ENCODE data around the gene VGLL4.

VGLL4 gene

DNA sequence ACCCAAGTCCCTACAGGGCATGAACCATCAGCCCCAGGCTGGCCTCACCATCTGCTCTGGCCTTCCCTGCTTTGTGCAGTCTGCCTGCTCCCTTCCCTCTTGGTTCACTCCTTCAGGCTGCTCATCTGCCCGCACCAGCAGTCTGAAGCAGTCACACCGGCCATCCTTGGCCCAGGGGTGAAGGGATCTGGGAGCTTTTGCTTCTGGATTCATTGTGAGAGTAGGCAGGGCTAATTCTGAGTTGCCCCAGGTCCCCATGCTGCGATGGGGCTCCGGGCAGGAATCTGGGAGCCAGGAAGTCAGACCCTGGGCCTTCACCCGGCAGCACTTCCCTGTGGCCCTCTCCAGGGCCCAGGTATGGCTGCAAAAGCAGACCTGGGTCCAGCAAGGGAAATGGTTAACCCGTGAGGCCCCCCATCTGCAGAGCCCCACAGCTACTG, 99.7 kb downstream of the VGLL4 start:
- H3K27ac ChIP-seq (replicated peaks): no peak overlapping the region
- H3K4me3 ChIP-seq (replicated peaks; ENCODE audit: insufficient read depth, low read length): no peak overlapping the region
- H3K27me3 ChIP-seq (ENCODE audit: insufficient read depth, poor library complexity, severe bottlenecking): no peaks in the 10 kb centered on the region
- no peak for DNase-seq (ENCODE audit: low read depth in 1 of 2, low spot score in 1 of 2)
- TF ChIP-seq POLR2AphosphoS5 (IDR thresholded peaks at IDR 0.05; ENCODE audit: low read depth): no peak
- TF ChIP-seq GABPA (IDR thresholded peaks at IDR 0.05; ENCODE audit: low read depth): no peak
- no peak for TF ChIP-seq CTCF (IDR thresholded peaks at IDR 0.05; ENCODE audit: insufficient read depth, low read length)
- TF ChIP-seq REST (IDR thresholded peaks at IDR 0.05; ENCODE audit: insufficient replicate concordance, low read depth): no peak
- no peak for TF ChIP-seq SPI1 (IDR thresholded peaks at IDR 0.05; ENCODE audit: borderline replicate concordance, low read depth)

GRCh38 chr3:11543141-11543947, 100.4 kb downstream of the VGLL4 start:
- Histone ChIP-seq H3K27me3 (ENCODE audit: insufficient read depth, poor library complexity, severe bottlenecking) (no peaks in the 10 kb centered on the region), H3K4me3 (replicated peaks; ENCODE audit: insufficient read depth, low read length) (no peak overlapping the region), H3K27ac (replicated peaks) (no peak overlapping the region)
- TF ChIP-seq SPI1 (IDR thresholded peaks at IDR 0.05; ENCODE audit: borderline replicate concordance, low read depth) (no peak), REST (IDR thresholded peaks at IDR 0.05; ENCODE audit: insufficient replicate concordance, low read depth) (no peak), POLR2AphosphoS5 (IDR thresholded peaks at IDR 0.05; ENCODE audit: low read depth) (no peak), CTCF (IDR thresholded peaks at IDR 0.05; ENCODE audit: insufficient read depth, low read length) (no peak), GABPA (IDR thresholded peaks at IDR 0.05; ENCODE audit: low read depth) (no peak)
- DNase-seq (ENCODE audit: low read depth in 1 of 2, low spot score in 1 of 2): no peak

DNA sequence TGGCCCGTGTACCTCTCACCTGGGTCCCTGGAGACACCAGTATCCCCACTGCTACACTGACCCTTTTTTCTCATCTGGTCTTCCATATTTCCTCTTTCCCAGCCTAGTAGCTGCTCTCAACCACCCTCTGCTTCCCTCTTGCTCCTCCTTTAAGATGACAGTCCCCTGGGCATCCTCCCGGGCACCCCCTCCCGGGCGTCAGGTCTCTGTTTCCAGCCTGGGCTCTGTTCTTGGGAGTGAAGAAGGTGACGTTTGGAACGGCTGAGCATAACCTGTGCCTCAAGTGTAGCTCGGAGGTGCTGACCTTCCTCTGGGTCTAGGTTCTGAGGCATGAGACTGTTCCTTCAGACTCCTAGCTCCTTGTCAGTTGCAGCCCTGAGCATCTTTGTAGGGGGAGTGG, 101.2 kb downstream of the VGLL4 start:
- DNase-seq (ENCODE audit: low read depth in 1 of 2, low spot score in 1 of 2): no peak
- H3K27ac ChIP-seq (replicated peaks): no peak overlapping the region

More for the DNA sequence above, 101.2 kb downstream of the VGLL4 start:
- Histone ChIP-seq H3K27me3 (ENCODE audit: insufficient read depth, poor library complexity, severe bottlenecking) (no peaks in the 10 kb centered on the region), H3K4me3 (replicated peaks; ENCODE audit: insufficient read depth, low read length) (no peak overlapping the region)
- TF ChIP-seq GABPA (IDR thresholded peaks at IDR 0.05; ENCODE audit: low read depth) (no peak), SPI1 (IDR thresholded peaks at IDR 0.05; ENCODE audit: borderline replicate concordance, low read depth) (no peak), REST (IDR thresholded peaks at IDR 0.05; ENCODE audit: insufficient replicate concordance, low read depth) (no peak), POLR2AphosphoS5 (IDR thresholded peaks at IDR 0.05; ENCODE audit: low read depth) (no peak), CTCF (IDR thresholded peaks at IDR 0.05; ENCODE audit: insufficient read depth, low read length) (no peak)

Measured in HL-60 (cell line).